PC-9 (cell line): Measurements from ENCODE around the gene LGALS9. TPM values are rescaled to one million over a fixed set of nuclear protein-coding genes. Genes with fewer than 3 reads are reported as not detected.

ENCODE experiments used
- BruUV-seq: library from RNA; stranded (reverse); fragments of 400-500 nt; replicated peaks from 2 replicates; lab custom pipeline; 2021; lab: Mats Ljungman, UMichigan
- CTCF ChIA-PET: fragments of 300-600 bp; sonication (Branson Sonifier 250); formaldehyde crosslinking; loops from one replicate; lab custom pipeline; 2022; ENCODE audit warnings: antibody characterized with exemption; lab: Charles Lee
- POLR2A ChIA-PET: fragments of 300-600 bp; sonication (Branson Sonifier 250); formaldehyde crosslinking; loops from one replicate; lab custom pipeline; 2022; ENCODE audit warnings: antibody characterized with exemption; ENCODE audit not compliant: unreplicated experiment; lab: Charles Lee
- DNase-seq, 2 experiments: peaks; one replicate each; pipeline versions ENCODE4 v3.0.0 to v3.0.0-alpha.2; 2015 to 2022; ENCODE audit warnings: mixed read lengths in 1 of 2
- H2AFZ ChIP-seq: fragments of 200-600 bp; sonication (generic); 2 replicates; pipeline ENCODE4 v1.8.1; 2017; ENCODE audit warnings: antibody characterized with exemption
- H3F3A ChIP-seq: fragments of 200-600 bp; sonication (generic); 2 replicates; pipeline ENCODE4 v1.8.1; 2017; ENCODE audit warnings: antibody characterized with exemption, mild to moderate bottlenecking, low read depth; ENCODE audit not compliant: insufficient read depth
- H3K27ac ChIP-seq: fragments of 200-600 bp; sonication (generic); 2 replicates; pipeline ENCODE4 v1.6.1; 2016; ENCODE audit warnings: mixed run types
- H3K27me3 ChIP-seq: fragments of 200-600 bp; sonication (generic); 2 replicates; pipeline ENCODE4 v1.6.1; 2016; ENCODE audit warnings: low read depth, mixed run types; ENCODE audit not compliant: insufficient read depth
- H3K36me3 ChIP-seq: fragments of 200-600 bp; sonication (generic); 2 replicates; pipeline ENCODE4 v1.6.1; 2016; ENCODE audit warnings: low read depth, mixed run types
- H3K4me1 ChIP-seq: fragments of 200-600 bp; sonication (generic); replicated peaks from 2 replicates; pipeline ENCODE4 v1.6.1; 2016; ENCODE audit warnings: mixed run types; ENCODE audit not compliant: insufficient read depth
- H3K4me2 ChIP-seq: fragments of 200-600 bp; sonication (generic); 2 replicates; pipeline ENCODE4 v1.6.1; 2017; ENCODE audit warnings: mixed run types
- H3K4me3 ChIP-seq: fragments of 200-600 bp; sonication (generic); 2 replicates; pipeline ENCODE4 v1.6.1; 2016; ENCODE audit warnings: mixed run types
- H3K79me2 ChIP-seq: fragments of 200-600 bp; sonication (generic); 2 replicates; pipeline ENCODE4 v1.6.1; 2017; ENCODE audit warnings: low read depth, mixed run types
- H3K9me2 ChIP-seq: fragments of 200-600 bp; sonication (generic); 2 replicates; pipeline ENCODE4 v1.8.1; 2017; ENCODE audit warnings: mild to moderate bottlenecking; ENCODE audit not compliant: insufficient read depth
- H3K9me3 ChIP-seq: fragments of 200-600 bp; sonication (generic); 2 replicates; pipeline ENCODE4 v1.8.1; 2016; ENCODE audit warnings: low read depth; ENCODE audit not compliant: insufficient read depth
- H4K20me1 ChIP-seq: fragments of 200-600 bp; sonication (generic); 2 replicates; pipeline ENCODE4 v1.8.1; 2017; ENCODE audit not compliant: insufficient read depth
- CTCF ChIP-seq: fragments of 200-600 bp; sonication (generic); conservative IDR thresholded peaks from 2 replicates; pipeline ENCODE4 v1.6.1; 2017; ENCODE audit warnings: mixed run types, antibody characterized with exemption, mild to moderate bottlenecking, moderate library complexity
- EZH2 ChIP-seq: fragments of 200-600 bp; sonication (generic); IDR thresholded peaks from 2 replicates; pipeline ENCODE4 v1.8.0; 2017; ENCODE audit warnings: antibody characterized with exemption, low read depth
- intact Hi-C: fragments of 100-400 bp; cut with micrococcal nuclease; formaldehyde crosslinking; loops from one replicate; pipeline ENCODE4 v1.10.0; 2022; ENCODE audit not compliant: unreplicated experiment
- total RNA-seq: library from RNA; stranded (reverse); gene quantifications from 2 replicates; pipeline ENCODE4 v1.2.3, GENCODE V29; 2021

The LGALS9 gene
- total RNA-seq, 1 experiment from 2014 or later = 14.5 TPM

- Histone ChIP-seq H3K4me2 (peak overlapping the region; percentile 14; the same call in 1 of the 2 replicates), H3K9me3 (no peaks in the 10 kb centered on the region), H3K27me3 (no peaks in the 10 kb centered on the region), H3K4me1 (peaks cover 11% of the 10 kb centered on the region), H3K9me2 (no peaks in the 10 kb centered on the region), H3K79me2 (no peaks in the 10 kb centered on the region), H3K4me3 (no peak overlapping the region), H3K36me3 (no peaks in the 10 kb centered on the region), H4K20me1 (no peaks in the 10 kb centered on the region), H3K27ac (no peak overlapping the region), H2AFZ (no peak overlapping the region), H3F3A (peaks cover 4% of the 10 kb centered on the region; the same call in 1 of the 2 replicates)
- BruUV-seq = no TSS peak
- no peak for TF ChIP-seq CTCF
- TF ChIP-seq EZH2 = no peak
- ChIA-PET CTCF (interaction anchor here (1.0 kb wide), 1 partner anchor 51 kb away, joined by 3 read pairs; no protein-coding TSS in a partner anchor), POLR2A (no interaction called here)
- intact Hi-C loops = loop anchor here (1.0 to 5.0 kb wide), 3 partner anchors 47 to 272 kb away; no protein-coding TSS in a partner anchor
- peak in 1 of 2 experiments; percentile 46 for DNase-seq
Observed at GRCh38 chr17:27603880-27604794, 26.9 kb upstream of the LGALS9 start.

GRCh38 chr17:27605409-27605808 is 25.6 kb upstream of the LGALS9 start:
- Histone ChIP-seq H3K9me2 (no peaks in the 10 kb centered on the region), H3K4me3 (no peak overlapping the region), H3K9me3 (no peaks in the 10 kb centered on the region), H3K4me1 (peaks cover 11% of the 10 kb centered on the region), H3K4me2 (no peak overlapping the region), H3K27ac (no peak overlapping the region), H3K36me3 (no peaks in the 10 kb centered on the region), H3K27me3 (no peaks in the 10 kb centered on the region), H3K79me2 (no peaks in the 10 kb centered on the region), H3F3A (peaks cover 4% of the 10 kb centered on the region; the same call in 1 of the 2 replicates), H2AFZ (no peak overlapping the region), H4K20me1 (no peaks in the 10 kb centered on the region)
- CTCF ChIA-PET = no interaction called here
- BruUV-seq = no TSS peak
- POLR2A ChIA-PET = no interaction called here
- no peak for DNase-seq
- no peak for TF ChIP-seq CTCF
- TF ChIP-seq EZH2 = no peak
- intact Hi-C loops = no loop called here

GRCh38 chr17:27607521-27608091 is 23.4 kb upstream of the LGALS9 start:
- CTCF ChIA-PET = no interaction called here

More at GRCh38 chr17:27607521-27608091, 23.4 kb upstream of the LGALS9 start:
- no peak for DNase-seq
- no peaks in the 10 kb centered on the region for H3K27me3 ChIP-seq
- no peak for TF ChIP-seq EZH2
- TF ChIP-seq CTCF = no peak
- intact Hi-C loops = no loop called here
- H3K27ac ChIP-seq = no peak overlapping the region
- H3K9me2 ChIP-seq = no peaks in the 10 kb centered on the region
- POLR2A ChIA-PET = no interaction called here
- no peaks in the 10 kb centered on the region for H3K9me3 ChIP-seq
- H2AFZ ChIP-seq = no peak overlapping the region
- peaks cover 11% of the 10 kb centered on the region for H3K4me1 ChIP-seq
- no peaks in the 10 kb centered on the region for H3K79me2 ChIP-seq
- BruUV-seq = no TSS peak
- no peak overlapping the region for H3K4me3 ChIP-seq
- H3K4me2 ChIP-seq = no peak overlapping the region
- peaks cover 4% of the 10 kb centered on the region; the same call in 1 of the 2 replicates for H3F3A ChIP-seq
- no peaks in the 10 kb centered on the region for H3K36me3 ChIP-seq
- no peaks in the 10 kb centered on the region for H4K20me1 ChIP-seq
